KBM-7 (cell line): ENCODE results near the gene PML.

Experiments used
- DNase-seq: peaks from one replicate; pipeline ENCODE4 v3.0.0-alpha.2; 2015
- in situ Hi-C: fragments of 300-500 bp; cut with MboI; formaldehyde crosslinking; loops from 2 replicates; pipeline ENCODE4 v1.14.3; 2020; ENCODE audit warnings: low sequenced_read_pairs, low pct_unique_long_range_greater_than_20kb, mixed read lengths

Gene PML

GRCh38 chr15:74032606-74033561 lies 38.4 kb downstream of the PML start:
- in situ Hi-C loops: no loop called here
- peak; percentile 54 for DNase-seq

GRCh38 chr15:74034206-74034755 lies 39.8 kb downstream of the PML start:
- in situ Hi-C loops: no loop called here
- no peak for DNase-seq

GRCh38 chr15:74035121-74036017 lies 40.9 kb downstream of the PML start:
- DNase-seq: no peak
- in situ Hi-C loops: no loop called here

GRCh38 chr15:74036271-74037170 lies 42.0 kb downstream of the PML start:
- peak; percentile 56 for DNase-seq
- in situ Hi-C loops: no loop called here

GRCh38 chr15:74037171-74038117 lies 42.9 kb downstream of the PML start:
- DNase-seq: no peak
- in situ Hi-C loops: no loop called here

GRCh38 chr15:74038707-74039655 lies 44.5 kb downstream of the PML start:
- no peak for DNase-seq

GRCh38 chr15:74039656-74040010 lies 45.1 kb downstream of the PML start:
- in situ Hi-C loops: no loop called here
- no peak for DNase-seq

More at GRCh38 chr15:74038707-74039655, 44.5 kb downstream of the PML start:
- in situ Hi-C loops: no loop called here

GRCh38 chr15:74040109-74040850 lies 45.8 kb downstream of the PML start:
- in situ Hi-C loops: no loop called here
- DNase-seq: no peak

- in situ Hi-C loops: no loop called here
- DNase-seq: no peak
These were observed 46.8 kb downstream of the PML start for GRCh38 chr15:74041311-74041756.

GRCh38 chr15:74041777-74042435 lies 47.4 kb downstream of the PML start:
- in situ Hi-C loops: no loop called here
- DNase-seq: no peak

GRCh38 chr15:74042603-74043424 lies 48.3 kb downstream of the PML start:
- in situ Hi-C loops: no loop called here
- DNase-seq: no peak

- no peak for DNase-seq
- in situ Hi-C loops: no loop called here
These were observed 49.1 kb downstream of the PML start for GRCh38 chr15:74043425-74044266.

GRCh38 chr15:74044267-74045110 lies 50.0 kb downstream of the PML start:
- in situ Hi-C loops: no loop called here
- no peak for DNase-seq
